ENCODE measurements around the gene HOXC12. TPM values are rescaled to one million over a fixed set of nuclear protein-coding genes. Genes with fewer than 3 reads are reported as not detected.

HOXC12 gene
- total RNA-seq, 3 donors from 2014 or later, result 0.15 TPM; not detected in 2

- intact Hi-C loops (cut with DNase I; ENCODE audit: low total_unique reads), result no loop called here
- no peaks in the 10 kb centered on the region for H3K36me3 ChIP-seq
- H3K27me3 ChIP-seq, result peaks cover 7 to 95% of the 10 kb centered on the region in 2 donors
- H3K4me1 ChIP-seq, result peaks cover 0 to 8% of the 10 kb centered on the region in 2 donors
- H3K27ac ChIP-seq, result peak overlapping the region; percentile 50 to 84
- H3K4me3 ChIP-seq, result peak overlapping the region; percentile 52 to 69 (median 54)
- H3K9me3 ChIP-seq, result no peaks in the 10 kb centered on the region
- TF ChIP-seq POLR2AphosphoS5 (IDR thresholded peaks at IDR 0.05), result no peak
- TF ChIP-seq POLR2A (IDR thresholded peaks at IDR 0.05), result no peak
- DNase-seq (ENCODE audit: low spot score in 2 of 2), result no peak
These were observed 30.9 kb downstream of the HOXC12 start for GRCh38 chr12:53985692-53985993.

DNA sequence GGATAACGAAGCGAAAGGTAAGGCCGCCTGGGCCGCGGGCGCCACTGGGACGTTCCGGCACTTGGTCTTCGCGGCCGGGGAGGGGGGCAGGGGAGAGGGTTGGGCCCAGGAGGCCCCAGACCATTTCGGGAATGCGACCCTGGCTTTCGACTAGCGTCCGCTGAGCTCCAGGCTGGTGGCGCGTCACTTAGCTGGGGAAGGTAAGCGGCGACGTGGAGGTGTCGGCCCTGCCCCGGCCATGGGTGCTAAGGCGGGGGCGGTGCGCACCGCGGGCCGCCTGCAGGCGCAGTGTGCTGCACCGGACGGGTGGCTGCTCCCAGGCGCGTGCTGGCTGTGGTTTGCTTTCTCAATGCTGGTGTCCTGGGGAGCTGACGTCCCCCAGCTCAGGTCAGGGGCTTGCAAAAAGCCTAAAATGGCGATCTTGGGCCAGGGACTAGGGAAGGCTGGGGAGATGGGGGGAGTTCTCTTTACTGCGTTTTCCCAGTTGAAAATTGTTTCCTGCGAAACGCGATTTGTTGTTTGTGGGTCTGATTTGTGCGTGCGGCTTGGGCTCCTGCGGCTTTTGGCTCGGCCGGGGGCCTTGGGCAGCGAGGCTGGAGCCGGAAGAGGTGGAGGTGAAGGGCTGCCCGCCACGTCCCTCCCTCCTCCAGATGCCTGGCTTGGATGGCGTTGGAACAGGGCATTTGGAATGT, 31.4 kb downstream of the HOXC12 start:
- intact Hi-C loops (cut with DNase I; ENCODE audit: low total_unique reads), result no loop called here
- TF ChIP-seq, protein P1, sequence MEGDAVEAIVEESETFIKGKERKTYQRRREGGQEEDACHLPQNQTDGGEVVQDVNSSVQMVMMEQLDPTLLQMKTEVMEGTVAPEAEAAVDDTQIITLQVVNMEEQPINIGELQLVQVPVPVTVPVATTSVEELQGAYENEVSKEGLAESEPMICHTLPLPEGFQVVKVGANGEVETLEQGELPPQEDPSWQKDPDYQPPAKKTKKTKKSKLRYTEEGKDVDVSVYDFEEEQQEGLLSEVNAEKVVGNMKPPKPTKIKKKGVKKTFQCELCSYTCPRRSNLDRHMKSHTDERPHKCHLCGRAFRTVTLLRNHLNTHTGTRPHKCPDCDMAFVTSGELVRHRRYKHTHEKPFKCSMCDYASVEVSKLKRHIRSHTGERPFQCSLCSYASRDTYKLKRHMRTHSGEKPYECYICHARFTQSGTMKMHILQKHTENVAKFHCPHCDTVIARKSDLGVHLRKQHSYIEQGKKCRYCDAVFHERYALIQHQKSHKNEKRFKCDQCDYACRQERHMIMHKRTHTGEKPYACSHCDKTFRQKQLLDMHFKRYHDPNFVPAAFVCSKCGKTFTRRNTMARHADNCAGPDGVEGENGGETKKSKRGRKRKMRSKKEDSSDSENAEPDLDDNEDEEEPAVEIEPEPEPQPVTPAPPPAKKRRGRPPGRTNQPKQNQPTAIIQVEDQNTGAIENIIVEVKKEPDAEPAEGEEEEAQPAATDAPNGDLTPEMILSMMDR (IDR thresholded peaks at IDR 0.05), result peak in 2 of 3 donors; percentile 10 to 17
- TF ChIP-seq POLR2AphosphoS5 (IDR thresholded peaks at IDR 0.05) (peak in 2 of 3 donors; percentile 23 to 26), POLR2A (IDR thresholded peaks at IDR 0.05) (no peak)
- no peaks in the 10 kb centered on the region for H3K36me3 ChIP-seq
- peaks cover 0 to 8% of the 10 kb centered on the region in 2 donors for H3K4me1 ChIP-seq
- peak overlapping the region; percentile 50 to 84 for H3K27ac ChIP-seq
- H3K9me3 ChIP-seq, result no peaks in the 10 kb centered on the region
- DNase-seq (ENCODE audit: low spot score in 2 of 2), result no peak
- peaks cover 8 to 95% of the 10 kb centered on the region in 2 donors for H3K27me3 ChIP-seq
- peak overlapping the region; percentile 52 to 69 (median 54) for H3K4me3 ChIP-seq

DNA sequence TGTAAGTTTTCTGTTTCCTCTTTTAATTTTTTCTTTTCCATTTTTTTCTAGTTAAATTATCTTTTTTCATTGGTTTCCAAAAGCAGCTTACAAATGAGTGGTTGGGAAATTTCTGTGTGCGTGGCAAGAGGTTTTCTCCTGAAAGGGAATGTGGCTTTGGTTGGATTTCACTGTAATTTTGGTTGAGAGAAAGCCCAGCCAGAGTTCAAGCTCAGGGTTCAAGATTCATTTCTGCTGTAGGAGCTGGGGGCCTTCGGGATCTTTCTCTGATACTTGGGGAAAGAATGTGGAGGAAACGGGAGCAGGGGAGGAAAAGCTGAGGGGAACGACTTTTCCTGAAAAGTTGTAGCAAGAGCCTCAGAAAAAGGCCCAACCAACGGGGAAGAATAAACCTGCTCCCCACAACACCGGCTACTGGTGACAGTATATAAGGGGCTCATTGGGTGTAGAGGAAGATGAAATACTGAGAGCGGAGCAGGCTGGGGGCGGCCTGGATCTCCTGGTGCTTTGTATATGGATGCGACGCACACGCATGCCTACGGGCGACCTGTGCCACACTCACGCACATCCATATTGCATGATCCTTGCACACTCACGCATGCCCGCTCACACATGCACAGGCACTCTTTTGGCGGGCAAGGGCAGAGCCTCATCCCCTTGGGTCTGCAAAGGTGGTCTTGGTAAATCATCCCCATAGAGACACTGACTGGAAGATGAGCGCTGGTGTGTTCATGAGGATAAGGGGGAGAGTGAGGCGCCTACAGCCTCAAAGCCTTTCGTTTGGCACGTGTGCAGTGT, 32.2 kb downstream of the HOXC12 start:
- Histone ChIP-seq H3K27me3 (peaks cover 8 to 96% of the 10 kb centered on the region in 2 donors), H3K4me3 (peak overlapping the region; percentile 52 to 69 (median 54)), H3K4me1 (peaks cover 0 to 8% of the 10 kb centered on the region in 2 donors), H3K27ac (peak overlapping the region; percentile 50 to 69), H3K9me3 (no peaks in the 10 kb centered on the region), H3K36me3 (no peaks in the 10 kb centered on the region)
- intact Hi-C loops (cut with DNase I; ENCODE audit: low total_unique reads), result no loop called here
- TF ChIP-seq, protein P1 (IDR thresholded peaks at IDR 0.05), result no peak
- TF ChIP-seq POLR2AphosphoS5 (IDR thresholded peaks at IDR 0.05) (no peak), POLR2A (IDR thresholded peaks at IDR 0.05) (no peak)
- DNase-seq (ENCODE audit: low spot score in 2 of 2), result no peak

DNA sequence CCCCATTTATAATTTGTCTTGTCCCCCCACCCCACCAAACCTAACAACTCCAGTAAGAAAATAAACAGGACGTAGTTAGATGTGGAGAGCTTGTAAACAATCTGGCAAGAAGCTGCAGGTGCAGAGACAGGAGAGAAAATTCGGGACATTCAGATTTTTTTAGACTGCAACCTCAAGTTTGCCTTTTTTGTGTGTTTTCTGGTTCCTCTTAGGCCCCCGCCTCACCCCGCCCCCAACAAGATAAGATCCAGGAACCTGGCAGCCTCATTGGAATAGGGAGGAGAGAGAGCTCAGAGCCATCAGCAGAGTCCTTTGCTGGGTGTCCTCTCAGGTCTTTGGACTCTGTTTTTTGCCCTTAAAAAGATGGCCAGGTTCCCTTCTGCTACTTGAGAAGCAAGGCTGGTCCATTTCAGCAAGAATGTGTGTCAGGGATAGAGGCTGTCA, 33.1 kb downstream of the HOXC12 start:
- TF ChIP-seq, protein P1 (IDR thresholded peaks at IDR 0.05), result no peak
- TF ChIP-seq POLR2A (IDR thresholded peaks at IDR 0.05) (no peak), POLR2AphosphoS5 (IDR thresholded peaks at IDR 0.05) (no peak)
- H3K36me3 ChIP-seq, result no peaks in the 10 kb centered on the region
- intact Hi-C loops (cut with DNase I; ENCODE audit: low total_unique reads), result no loop called here
- peaks cover 8 to 96% of the 10 kb centered on the region in 2 donors for H3K27me3 ChIP-seq
- no peaks in the 10 kb centered on the region for H3K9me3 ChIP-seq
- H3K4me3 ChIP-seq, result peak overlapping the region in 1 of 3 donors; percentile 69
- DNase-seq (ENCODE audit: low spot score in 2 of 2), result no peak
- peaks cover 0 to 8% of the 10 kb centered on the region in 2 donors for H3K4me1 ChIP-seq
- no peak overlapping the region for H3K27ac ChIP-seq

DNA sequence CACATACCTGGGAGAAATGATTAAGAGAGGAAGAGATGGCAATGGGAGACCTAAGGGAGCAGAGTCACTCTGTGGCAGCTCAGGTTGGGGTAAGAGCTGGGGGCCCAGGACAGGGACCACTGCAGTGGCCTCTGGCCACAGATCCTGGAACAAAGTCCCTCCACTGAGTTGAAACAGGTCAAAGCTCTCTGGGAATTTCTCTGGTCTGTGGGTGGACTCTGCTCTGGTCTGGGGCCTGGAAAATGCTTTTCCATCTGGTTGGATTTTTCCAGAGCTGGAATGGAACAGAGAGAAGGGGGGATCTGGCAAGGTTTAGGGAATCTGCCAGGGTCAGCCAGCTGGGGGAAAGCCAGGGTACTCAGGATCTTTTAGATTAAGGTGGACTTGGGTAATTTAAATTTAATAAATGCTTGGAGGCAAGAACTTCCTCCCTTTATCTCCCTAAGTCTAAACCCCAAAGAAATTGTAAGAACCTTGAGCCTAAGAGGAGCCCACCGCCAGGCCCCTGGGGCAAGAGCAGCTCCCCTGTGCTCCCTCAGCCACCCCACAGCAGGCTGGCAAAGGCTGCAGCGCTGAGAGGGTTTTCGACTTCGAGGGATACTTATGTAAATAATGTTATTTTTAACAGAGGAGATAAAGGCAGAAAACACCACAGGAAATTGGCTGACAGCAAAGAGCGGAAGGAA, 34.0 kb downstream of the HOXC12 start:
- peaks cover 8 to 97% of the 10 kb centered on the region in 2 donors for H3K27me3 ChIP-seq
- intact Hi-C loops (cut with DNase I; ENCODE audit: low total_unique reads), result no loop called here
- H3K4me3 ChIP-seq, result peak overlapping the region in 1 of 3 donors; percentile 49
- DNase-seq (ENCODE audit: low spot score in 2 of 2), result no peak
- TF ChIP-seq POLR2AphosphoS5 (IDR thresholded peaks at IDR 0.05), result no peak
- TF ChIP-seq, protein P1 (IDR thresholded peaks at IDR 0.05), result no peak
- no peak for TF ChIP-seq POLR2A (IDR thresholded peaks at IDR 0.05)
- no peak overlapping the region for H3K27ac ChIP-seq
- peaks cover 0 to 8% of the 10 kb centered on the region in 2 donors for H3K4me1 ChIP-seq
- H3K36me3 ChIP-seq, result no peaks in the 10 kb centered on the region
- no peaks in the 10 kb centered on the region for H3K9me3 ChIP-seq
